HepG2 (cell line): ENCODE data around the gene NID1. TPM values are rescaled to one million over a fixed set of nuclear protein-coding genes. Genes with fewer than 3 reads are reported as not detected.

ENCODE experiments used
- CHD4 ChIP-seq: fragments of 200-600 bp; sonication (generic); IDR thresholded peaks from 2 replicates; pipeline ENCODE4 v1.7.0; 2017; ENCODE audit warnings: mild to moderate bottlenecking, low read length, borderline replicate concordance
- CSRNP2 ChIP-seq: sonication (generic); formaldehyde crosslinking; conservative IDR thresholded peaks from 2 replicates; pipeline ENCODE4 v1.8.0; 2022; ENCODE audit warnings: low read depth, missing genetic modification reagents
- ESRRA ChIP-seq: sonication (generic); formaldehyde crosslinking; IDR thresholded peaks from 2 replicates; pipeline ENCODE4 v1.5.1; 2020; ENCODE audit warnings: mild to moderate bottlenecking, low read depth, missing genetic modification reagents
- FOSL2 ChIP-seq: sonication (generic); formaldehyde crosslinking; IDR thresholded peaks from 2 replicates; pipeline ENCODE4 v1.4.0; 2020; ENCODE audit warnings: missing genetic modification reagents
- MYPOP ChIP-seq: sonication (generic); formaldehyde crosslinking; IDR thresholded peaks from 2 replicates; pipeline ENCODE4 v1.8.1; 2023; ENCODE audit warnings: mild to moderate bottlenecking, moderate library complexity, missing genetic modification reagents
- PRDM4 ChIP-seq: sonication (generic); formaldehyde crosslinking; IDR thresholded peaks from 2 replicates; pipeline ENCODE4 v1.9.0; 2021; ENCODE audit warnings: missing genetic modification reagents, borderline replicate concordance
- SRSF4 ChIP-seq: fragments of 200-400 bp; formaldehyde crosslinking; IDR thresholded peaks from one replicate; pipeline ENCODE4 v1.6.1; 2018; ENCODE audit warnings: mild to moderate bottlenecking, low read depth, low read length, moderate library complexity; ENCODE audit not compliant: poor library complexity, severe bottlenecking
- U2AF1 ChIP-seq: fragments of 200-400 bp; formaldehyde crosslinking; optimal IDR thresholded peaks from 2 replicates; pipeline ENCODE3; 2017; ENCODE audit warnings: mild to moderate bottlenecking, low read depth, low read length
- ZBTB40 ChIP-seq, 2 experiments: fragments of 450-650 bp in 1 of 2; sonication (generic) in 1 of 2; formaldehyde crosslinking in 1 of 2; IDR thresholded peaks; 2 replicates each; pipeline versions ENCODE4 v1.6.1 to v1.8.0; 2016 to 2022; ENCODE audit warnings: antibody characterized with exemption in 1 of 2, mild to moderate bottlenecking in 1 of 2, missing genetic modification reagents in 1 of 2
- ZNF180 ChIP-seq: sonication (generic); formaldehyde crosslinking; IDR thresholded peaks from 2 replicates; pipeline ENCODE4 v1.4.0; 2020; ENCODE audit warnings: low read depth, missing genetic modification reagents, borderline replicate concordance
- ZNF441 ChIP-seq: sonication (generic); formaldehyde crosslinking; IDR thresholded peaks from 2 replicates; pipeline ENCODE4 v1.7.0; 2021; ENCODE audit warnings: missing genetic modification reagents, borderline replicate concordance
- ZNF451 ChIP-seq: sonication (generic); formaldehyde crosslinking; IDR thresholded peaks from 2 replicates; pipeline ENCODE4 v1.5.0; 2020; ENCODE audit warnings: mild to moderate bottlenecking, missing genetic modification reagents
- ZNF83 ChIP-seq: sonication (generic); formaldehyde crosslinking; IDR thresholded peaks from 2 replicates; pipeline ENCODE4 v1.4.0; 2020; ENCODE audit warnings: missing genetic modification reagents, mild to moderate bottlenecking, borderline replicate concordance
- polyA plus RNA-seq, 8 experiments: library from polyadenylated mRNA; depleted of rRNA in 3 of 8; stranded (reverse) in 7 of 8; unstranded in 1 of 8; fragments of >200 nt; fragmentation: Illumina TruSeq in 4 of 8; extraction: Trizol in 4 of 8; gene quantifications; 2 replicates each; pipeline versions ENCODE4 v1.2.1 to v1.2.3, GENCODE V29; 2011 to 2016; ENCODE audit warnings: low read depth in 4 of 8, missing spikeins in 1 of 8, mixed read lengths in 1 of 8; ENCODE audit not compliant: insufficient read depth in 1 of 8
- total RNA-seq, 5 experiments: library from RNA; depleted of rRNA; stranded (reverse); fragments of >200 nt; fragmentation: Illumina TruSeq; extraction: Trizol; gene quantifications; 2 replicates each; pipeline ENCODE4 v1.2.3, GENCODE V29; 2016; ENCODE audit warnings: low read depth in 1 of 5

NID1 gene
- total and polyA plus RNA-seq, 2 of the 13 experiments (the other 11 are each of a cell fraction or from before 2014, with no cell fraction given), result 50.2 to 56.1 TPM

GRCh38 chr1:236063919-236064673, 794 bp downstream of the NID1 start (continued):
- no peak for TF ChIP-seq ZBTB40 (IDR thresholded peaks at IDR 0.05)
- peak; percentile 80; the same call in 1 of the 2 replicates for TF ChIP-seq ZBTB40 (CRISPR knock-in tag; IDR thresholded peaks at IDR 0.05)
- TF ChIP-seq SRSF4, result peak; percentile 25
- TF ChIP-seq U2AF1, result no peak
- peak; percentile 73 for TF ChIP-seq MYPOP (CRISPR knock-in tag)
- TF ChIP-seq ESRRA (CRISPR knock-in tag), result peak; percentile 91
- TF ChIP-seq PRDM4, result no peak; the same call in 1 of the 2 replicates
- TF ChIP-seq CSRNP2 (CRISPR knock-in tag), result 0 out of 2 replicates have a peak, but pooled peaks have one; percentile 51
- TF ChIP-seq CHD4, result no peak
- TF ChIP-seq ZNF451 (CRISPR knock-in tag), result peak; percentile 85
- no peak; the same call in 1 of the 2 replicates for TF ChIP-seq ZNF180 (CRISPR knock-in tag)
- peak; percentile 89 for TF ChIP-seq FOSL2 (CRISPR knock-in tag)
- peak; percentile 89 for TF ChIP-seq ZNF83 (CRISPR knock-in tag)
- peak; percentile 92; the same call in 1 of the 2 replicates for TF ChIP-seq ZNF441 (CRISPR knock-in tag)
